Ishikawa (cell line): ENCODE results near the gene HS6ST1.

Experiments used
- CEBPB ChIP-seq: IDR thresholded peaks from 2 replicates; pipeline ENCODE4 v1.6.1; 2012
- FOXM1 ChIP-seq: IDR thresholded peaks from 2 replicates; pipeline ENCODE4 v1.6.1; 2012; ENCODE audit warnings: low read depth, borderline replicate concordance
- REST ChIP-seq: IDR thresholded peaks from 2 replicates; pipeline ENCODE4 v1.6.1; 2012; ENCODE audit warnings: low read depth, mild to moderate bottlenecking
- TAF1 ChIP-seq: IDR thresholded peaks from 2 replicates; pipeline ENCODE4 v1.6.1; 2012; ENCODE audit warnings: low read depth, mild to moderate bottlenecking

- TF ChIP-seq CEBPB, result no peak
- TF ChIP-seq TAF1, result no peak
- TF ChIP-seq REST, result no peak
- no peak for TF ChIP-seq FOXM1
Observed at GRCh38 chr2:128287780-128288735, 30.6 kb downstream of the HS6ST1 start.
